Upper lobe of left lung (tissue), 4 donors: ENCODE data around the gene PPP4R3A.

Experiments
- CTCF ChIP-seq, 6 experiments: fragments of 450-650 bp in 4 of 6; fragments of 200-600 bp in 2 of 6; sonication (generic) in 2 of 6; IDR thresholded peaks; one replicate each; pipeline ENCODE4 v1.5.1; 2016 to 2019; ENCODE audit warnings: antibody characterized with exemption in 6 of 6
- POLR2A ChIP-seq, 4 donors: fragments of 450-650 bp; IDR thresholded peaks; one replicate each; pipeline ENCODE4 v1.5.1; 2016 to 2017; ENCODE audit warnings: antibody characterized with exemption in 4 of 4, mild to moderate bottlenecking in 2 of 4
- POLR2AphosphoS5 ChIP-seq, 2 donors: sonication (generic); formaldehyde crosslinking; IDR thresholded peaks; one replicate each; pipeline ENCODE4 v1.5.1; 2017; ENCODE audit warnings: antibody characterized with exemption in 2 of 2

- TF ChIP-seq CTCF (IDR thresholded peaks at IDR 0.05) (no peak), POLR2A (IDR thresholded peaks at IDR 0.05) (no peak), POLR2AphosphoS5 (IDR thresholded peaks at IDR 0.05) (no peak)
Measured at GRCh38 chr14:91438845-91439244, 71.3 kb downstream of the PPP4R3A start.
